ENCODE measurements around the gene PPP4R2. TPM values are rescaled to one million over a fixed set of nuclear protein-coding genes. Genes with fewer than 3 reads are reported as not detected.

The PPP4R2 gene
- total RNA-seq, 4 donors from 2014 or later: 39.9 to 49.6 (median 44.2) TPM

DNA sequence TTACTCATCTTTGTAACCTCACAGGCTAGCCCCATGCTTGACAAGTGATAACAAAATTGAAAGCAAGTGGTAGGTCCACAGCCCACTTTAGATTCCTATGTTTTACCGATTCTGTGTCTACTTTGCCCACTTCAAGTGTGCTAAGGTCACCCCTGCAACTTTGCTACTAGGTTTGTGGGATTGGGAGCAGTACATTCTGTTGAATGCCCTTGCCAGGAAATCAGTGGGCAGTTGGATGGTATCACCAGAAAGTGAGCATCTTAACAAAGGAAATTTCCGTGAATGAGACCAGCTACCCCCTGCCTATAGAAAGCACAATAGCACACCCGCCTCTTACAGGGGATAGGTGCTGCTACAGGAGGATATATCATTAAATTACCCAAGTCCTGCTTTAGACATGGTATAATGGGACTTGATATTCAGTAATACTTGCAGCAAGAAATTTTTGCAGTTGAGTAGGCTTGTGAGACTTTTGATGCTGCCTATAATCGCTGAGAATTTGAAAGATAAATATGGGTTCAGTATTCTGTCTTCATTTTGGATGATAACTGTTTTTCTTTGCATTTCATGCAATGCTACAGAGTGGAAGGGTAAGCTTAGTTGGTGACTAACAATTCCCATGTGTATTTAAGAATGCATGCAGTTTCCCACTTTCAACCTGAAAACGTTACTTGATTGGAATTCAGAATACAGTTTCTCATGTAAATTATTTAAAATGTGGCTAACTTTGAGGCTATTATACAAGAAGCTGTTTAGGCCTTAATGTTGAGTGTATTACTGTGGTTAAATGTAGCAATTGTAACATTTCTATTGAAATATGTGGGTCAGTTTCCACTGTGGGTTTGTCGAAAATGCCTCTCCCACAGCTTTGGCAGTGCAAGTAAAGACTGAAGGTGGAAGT lies 74.3 kb downstream of the PPP4R2 start:
- no peak overlapping the region for H3K4me3 ChIP-seq
- no peaks in the 10 kb centered on the region for H3K9me3 ChIP-seq
- H3K27me3 ChIP-seq: no peaks in the 10 kb centered on the region
- TF ChIP-seq POLR2A (IDR thresholded peaks at IDR 0.05): no peak
- TF ChIP-seq, protein P1, sequence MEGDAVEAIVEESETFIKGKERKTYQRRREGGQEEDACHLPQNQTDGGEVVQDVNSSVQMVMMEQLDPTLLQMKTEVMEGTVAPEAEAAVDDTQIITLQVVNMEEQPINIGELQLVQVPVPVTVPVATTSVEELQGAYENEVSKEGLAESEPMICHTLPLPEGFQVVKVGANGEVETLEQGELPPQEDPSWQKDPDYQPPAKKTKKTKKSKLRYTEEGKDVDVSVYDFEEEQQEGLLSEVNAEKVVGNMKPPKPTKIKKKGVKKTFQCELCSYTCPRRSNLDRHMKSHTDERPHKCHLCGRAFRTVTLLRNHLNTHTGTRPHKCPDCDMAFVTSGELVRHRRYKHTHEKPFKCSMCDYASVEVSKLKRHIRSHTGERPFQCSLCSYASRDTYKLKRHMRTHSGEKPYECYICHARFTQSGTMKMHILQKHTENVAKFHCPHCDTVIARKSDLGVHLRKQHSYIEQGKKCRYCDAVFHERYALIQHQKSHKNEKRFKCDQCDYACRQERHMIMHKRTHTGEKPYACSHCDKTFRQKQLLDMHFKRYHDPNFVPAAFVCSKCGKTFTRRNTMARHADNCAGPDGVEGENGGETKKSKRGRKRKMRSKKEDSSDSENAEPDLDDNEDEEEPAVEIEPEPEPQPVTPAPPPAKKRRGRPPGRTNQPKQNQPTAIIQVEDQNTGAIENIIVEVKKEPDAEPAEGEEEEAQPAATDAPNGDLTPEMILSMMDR (IDR thresholded peaks at IDR 0.05): no peak
- peaks cover 0 to 10% (median 0%) of the 10 kb centered on the region in 3 donors for H3K36me3 ChIP-seq
- no peaks in the 10 kb centered on the region for H3K4me1 ChIP-seq
- DNase-seq: no peak
- no peak overlapping the region for H3K27ac ChIP-seq

DNA sequence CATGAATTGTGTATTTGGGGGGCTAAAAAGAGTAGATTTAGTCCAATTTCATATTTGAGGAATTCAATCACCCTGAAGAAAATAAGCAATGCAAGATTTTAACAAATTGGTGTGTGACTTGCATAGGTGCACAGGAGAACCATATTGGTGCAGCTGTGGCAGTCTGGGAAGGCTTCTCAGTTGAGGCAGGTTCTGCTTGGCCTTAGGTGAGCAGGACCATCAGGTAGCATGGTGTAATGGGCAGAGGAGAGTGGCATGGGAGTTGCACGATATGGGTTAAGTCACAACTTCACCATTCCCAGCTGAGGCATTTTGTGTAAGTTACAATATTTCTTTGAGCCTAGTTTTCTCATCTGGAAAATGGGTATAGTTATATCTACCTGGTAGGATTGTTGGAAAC lies 75.3 kb downstream of the PPP4R2 start:
- peaks cover 0 to 4% (median 0%) of the 10 kb centered on the region in 3 donors for H3K36me3 ChIP-seq

DNA sequence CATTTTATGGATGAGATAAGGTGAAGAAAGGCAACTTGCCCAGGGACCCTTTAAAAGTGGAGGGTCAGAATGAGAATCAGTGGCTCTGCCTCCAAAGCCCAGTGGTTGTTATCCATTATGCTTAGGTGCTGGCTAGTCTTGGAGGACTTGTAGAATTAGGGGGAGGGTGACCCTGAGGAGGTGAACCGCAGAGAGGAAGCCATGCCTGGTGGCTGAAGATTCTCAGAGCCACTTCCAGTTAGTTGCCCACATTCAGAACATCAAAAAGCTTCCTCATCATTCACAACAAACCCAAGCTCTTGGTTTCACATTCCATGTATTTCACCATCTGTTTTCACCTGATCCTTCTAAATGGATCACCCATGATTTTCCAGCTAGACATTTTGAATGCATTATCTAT lies 76.0 kb downstream of the PPP4R2 start:
- Histone ChIP-seq H3K4me3 (no peak overlapping the region), H3K36me3 (peaks cover 0 to 4% (median 0%) of the 10 kb centered on the region in 3 donors), H3K27me3 (no peaks in the 10 kb centered on the region), H3K4me1 (no peaks in the 10 kb centered on the region), H3K9me3 (no peaks in the 10 kb centered on the region), H3K27ac (no peak overlapping the region)
- TF ChIP-seq, protein P1 (IDR thresholded peaks at IDR 0.05): no peak
- TF ChIP-seq POLR2A (IDR thresholded peaks at IDR 0.05): no peak
- no peak for DNase-seq

More for the DNA sequence above, 75.3 kb downstream of the PPP4R2 start:
- Histone ChIP-seq H3K9me3 (no peaks in the 10 kb centered on the region), H3K4me3 (no peak overlapping the region), H3K27ac (no peak overlapping the region), H3K4me1 (no peaks in the 10 kb centered on the region), H3K27me3 (no peaks in the 10 kb centered on the region)
- DNase-seq: no peak
- no peak for TF ChIP-seq POLR2A (IDR thresholded peaks at IDR 0.05)
- TF ChIP-seq, protein P1 (IDR thresholded peaks at IDR 0.05): no peak

DNA sequence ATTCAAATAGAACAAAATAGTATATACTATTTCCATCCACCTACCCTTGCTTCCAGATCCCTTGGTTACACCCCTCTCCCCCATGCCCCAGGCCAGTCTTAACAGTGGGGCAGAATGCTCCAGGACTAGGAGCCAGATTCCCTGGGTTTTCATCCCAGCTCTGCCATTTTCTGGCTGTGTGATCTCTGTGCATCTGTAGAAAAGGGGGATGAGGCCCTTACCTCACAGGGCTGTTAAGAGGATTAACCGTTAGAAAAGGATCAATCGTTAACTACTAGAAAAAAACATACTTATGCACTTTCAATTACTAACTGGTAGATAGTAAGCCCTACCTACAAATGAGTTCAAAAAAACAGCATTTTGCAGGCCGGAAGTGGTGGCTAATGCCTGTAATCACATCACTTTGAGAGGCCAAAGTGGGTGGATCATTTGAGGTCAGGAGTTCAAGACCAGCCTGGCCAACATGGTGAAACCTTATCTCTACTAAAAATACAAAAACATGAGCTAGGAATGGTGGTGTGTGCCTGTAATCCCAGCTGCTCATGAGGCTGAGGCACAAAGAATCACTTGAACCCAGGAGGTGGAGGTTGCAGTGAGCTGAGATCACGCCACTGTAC lies 76.6 kb downstream of the PPP4R2 start:
- H3K36me3 ChIP-seq: no peaks in the 10 kb centered on the region
- H3K27ac ChIP-seq: no peak overlapping the region
- TF ChIP-seq, protein P1 (IDR thresholded peaks at IDR 0.05): no peak
- TF ChIP-seq POLR2A (IDR thresholded peaks at IDR 0.05): no peak
- no peaks in the 10 kb centered on the region for H3K4me1 ChIP-seq
- H3K4me3 ChIP-seq: no peak overlapping the region
- no peaks in the 10 kb centered on the region for H3K27me3 ChIP-seq
- no peak for DNase-seq
- H3K9me3 ChIP-seq: no peaks in the 10 kb centered on the region

DNA sequence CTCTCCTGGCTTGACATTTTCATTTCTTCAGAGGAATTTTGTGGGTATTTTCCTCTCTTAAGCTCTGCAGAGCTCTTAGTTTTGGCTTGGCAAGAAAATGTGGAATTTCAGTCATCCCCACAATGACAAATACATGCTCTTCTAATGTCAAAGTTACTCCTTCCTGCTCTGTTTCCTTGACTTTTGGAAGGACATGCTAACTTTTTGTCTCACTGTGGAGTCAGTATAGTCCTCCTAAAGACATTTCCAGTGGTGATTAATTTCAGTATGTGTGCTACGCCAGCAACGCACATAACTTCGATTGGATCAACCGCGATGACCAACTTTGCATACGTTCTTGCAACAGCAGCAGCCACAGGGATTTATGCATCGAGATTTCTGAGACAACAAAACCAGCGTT lies 78.2 kb downstream of the PPP4R2 start:
- no peak for DNase-seq
- H3K4me3 ChIP-seq: no peak overlapping the region
- TF ChIP-seq, protein P1 (IDR thresholded peaks at IDR 0.05): no peak
- no peak for TF ChIP-seq POLR2A (IDR thresholded peaks at IDR 0.05)
- no peak overlapping the region for H3K27ac ChIP-seq
- H3K36me3 ChIP-seq: no peaks in the 10 kb centered on the region
- H3K4me1 ChIP-seq: no peaks in the 10 kb centered on the region
- H3K9me3 ChIP-seq: no peaks in the 10 kb centered on the region
- no peaks in the 10 kb centered on the region for H3K27me3 ChIP-seq
